ENCODE data around the gene ZDHHC16. TPM values are rescaled to one million over a fixed set of nuclear protein-coding genes. Genes with fewer than 3 reads are reported as not detected.

The ZDHHC16 gene
- total and polyA plus RNA-seq, 12 donors, result 13.4 to 49.6 (median 19.2) TPM

- intact Hi-C loops (cut with DNase I), result loop anchor here in 1 of 10 donors (2.0 kb wide), 1 partner anchor 55 kb away; the partner anchor contains the start of genes MMS19 and UBTD1
- DNase-seq (no peak), ATAC-seq (no peak)
- Histone ChIP-seq H3K27ac (no peak overlapping the region), H3K4me1 (peaks cover 12 to 38% (median 35%) of the 10 kb centered on the region in 9 donors), H3K9me3 (no peaks in the 10 kb centered on the region), H3K36me3 (peaks cover 0 to 50% (median 17%) of the 10 kb centered on the region in 9 donors), H3K27me3 (no peaks in the 10 kb centered on the region), H3K4me3 (no peak overlapping the region)
- no peak for TF ChIP-seq CTCF (IDR thresholded peaks at IDR 0.05)
- WGBS, 2 donors, result 80 to 83% methylated on average over 1 of the region's 1 CpG
Observed at GRCh38 chr10:97444212-97444611, 1.8 kb upstream of the ZDHHC16 start.

GRCh38 chr10:97445357-97445721 is 636 bp upstream of the ZDHHC16 start:
- peak overlapping the region in 8 of 10 donors; percentile 53 to 88 (median 78) for H3K27ac ChIP-seq
- intact Hi-C loops (cut with DNase I), result loop anchor here in 1 of 10 donors (2.0 kb wide), 1 partner anchor 53 kb away; the partner anchor contains the start of genes MMS19 and UBTD1
- no peaks in the 10 kb centered on the region for H3K27me3 ChIP-seq
- TF ChIP-seq CTCF (IDR thresholded peaks at IDR 0.05), result no peak
- ATAC-seq (peak in 6 of 8 donors; percentile 2 to 41 (median 4)), DNase-seq (no peak)
- 2% methylated on average over 13 of the region's 13 CpGs for WGBS, 2 donors
- H3K4me3 ChIP-seq, result peak overlapping the region; percentile 68 to 99 (median 96)
- no peaks in the 10 kb centered on the region for H3K9me3 ChIP-seq
- H3K36me3 ChIP-seq, result peaks cover 0 to 39% (median 10%) of the 10 kb centered on the region in 9 donors
- peaks cover 12 to 45% (median 38%) of the 10 kb centered on the region in 9 donors for H3K4me1 ChIP-seq

GRCh38 chr10:97450828-97451227 is 4.9 kb downstream of the ZDHHC16 start:
- intact Hi-C loops (cut with DNase I), result no loop called here
- H3K36me3 ChIP-seq, result peaks cover 0 to 49% (median 0%) of the 10 kb centered on the region in 9 donors
- H3K4me1 ChIP-seq, result peaks cover 10 to 84% (median 48%) of the 10 kb centered on the region in 9 donors
- TF ChIP-seq CTCF (IDR thresholded peaks at IDR 0.05), result no peak
- peak in 2 of 8 donors; percentile 3 to 26 for ATAC-seq
- H3K4me3 ChIP-seq, result no peak overlapping the region
- H3K27ac ChIP-seq, result peak overlapping the region in 4 of 10 donors; percentile 21 to 72 (median 44)
- H3K27me3 ChIP-seq, result no peaks in the 10 kb centered on the region
- H3K9me3 ChIP-seq, result no peaks in the 10 kb centered on the region
- 38 to 39% methylated on average over 2 of the region's 2 CpGs for WGBS, 2 donors
- no peak for DNase-seq

- whole genome bisulfite sequencing, 2 donors, result 92 to 95% methylated on average over 17 of the region's 17 CpGs
- DNase-seq, result no peak
- Histone ChIP-seq H3K4me3 (no peak overlapping the region), H3K9me3 (no peaks in the 10 kb centered on the region), H3K4me1 (peaks cover 10 to 82% (median 45%) of the 10 kb centered on the region in 9 donors), H3K36me3 (peaks cover 0 to 57% (median 5%) of the 10 kb centered on the region in 9 donors), H3K27ac (peak overlapping the region in 3 of 10 donors; percentile 13 to 72 (median 37)), H3K27me3 (no peaks in the 10 kb centered on the region)
- ATAC-seq, result peak in 1 of 8 donors; percentile 15
- TF ChIP-seq CTCF (IDR thresholded peaks at IDR 0.05), result no peak
- intact Hi-C loops (cut with DNase I), result no loop called here
Observed at GRCh38 chr10:97451605-97452004, 5.6 kb downstream of the ZDHHC16 start.
